ENCODE results near the gene ZMYM5. TPM values are rescaled to one million over a fixed set of nuclear protein-coding genes. Genes with fewer than 3 reads are reported as not detected.
"Not testable (repeated sequence)": the region's sequence is repeated elsewhere in the genome, so short reads cannot be mapped to it uniquely, and the experiment has no call there.

ZMYM5 gene
- total RNA-seq, 1 donor from 2014 or later, result 22.5 TPM

DNA sequence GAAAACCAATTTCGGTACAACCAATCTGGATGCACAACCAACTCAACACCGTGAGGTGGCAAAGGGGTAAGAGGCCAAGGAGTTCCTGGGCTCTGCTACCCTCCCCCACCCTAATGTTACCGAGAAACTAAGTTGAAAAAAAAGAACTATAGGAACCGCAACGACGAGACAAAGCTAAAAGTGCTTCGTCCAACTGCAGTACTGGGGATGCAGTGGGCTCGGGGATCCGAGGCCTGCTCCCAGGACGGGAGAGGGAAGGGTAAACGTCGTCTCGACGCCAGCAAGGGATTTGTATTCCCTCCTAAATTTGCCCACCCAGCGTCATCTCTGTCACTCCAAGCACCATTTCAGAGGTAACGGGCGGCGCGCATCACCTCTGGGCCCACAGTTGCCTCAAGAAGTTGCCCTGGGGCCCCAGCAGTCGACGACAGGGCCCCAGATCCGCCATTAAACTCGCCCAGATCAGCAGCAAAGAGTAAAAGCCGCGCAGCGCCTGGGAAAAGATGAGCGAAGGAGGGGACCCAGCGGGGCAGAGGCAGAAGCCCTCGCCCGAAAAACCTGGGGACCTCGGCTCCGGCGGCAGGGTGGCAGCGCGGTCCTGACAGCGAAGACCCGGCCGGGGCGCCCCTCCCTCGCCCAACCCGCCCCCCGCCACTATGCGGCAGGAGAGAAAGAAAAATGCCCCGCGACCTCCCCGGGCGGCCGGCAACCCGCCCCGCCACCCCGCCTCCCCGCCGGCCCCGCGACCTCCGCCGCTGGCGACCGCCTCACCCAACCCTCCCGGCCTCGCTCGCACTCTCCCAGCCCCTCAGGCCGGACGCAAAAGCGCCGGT, 752 bp downstream of the ZMYM5 start:
- no peaks in the 10 kb centered on the region for H3K9me3 Mint-ChIP-seq
- peak; percentile 20 to 47 for DNase-seq (ENCODE audit: low spot score in 2 of 2, unreplicated experiment in 2 of 2)
- peak overlapping the region; percentile 99 for H3K27ac Mint-ChIP-seq
- peaks cover 28% of the 10 kb centered on the region for H3K4me1 Mint-ChIP-seq
- TF ChIP-seq CTCF (IDR thresholded peaks at IDR 0.05; ENCODE audit: unreplicated experiment), result no peak
- H3K36me3 Mint-ChIP-seq, result peaks cover 8% of the 10 kb centered on the region
- no peaks in the 10 kb centered on the region for H3K27me3 Mint-ChIP-seq (ENCODE audit: low read depth)
- H3K4me3 Mint-ChIP-seq, result peak overlapping the region; percentile 98

DNA sequence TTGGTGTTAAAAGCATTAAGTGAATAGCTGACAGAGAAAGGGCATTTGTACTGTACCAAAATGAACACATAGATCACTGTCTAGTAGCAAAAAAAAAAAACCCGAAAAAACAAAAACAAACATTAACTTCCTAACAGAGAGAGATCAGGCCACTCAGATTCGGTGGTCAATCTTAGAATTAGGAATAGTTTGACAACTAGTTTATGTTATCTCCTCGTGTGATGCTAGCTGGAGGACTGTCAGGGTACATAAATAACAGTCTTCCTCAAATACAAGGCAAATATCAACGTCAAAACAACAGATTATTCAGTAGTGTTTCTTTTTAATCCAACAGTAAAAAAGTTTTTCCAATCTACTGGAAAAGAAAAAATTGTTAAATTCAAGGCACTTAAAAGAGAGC, 1.7 kb downstream of the ZMYM5 start:
- H3K27me3 Mint-ChIP-seq (ENCODE audit: low read depth), result no peaks in the 10 kb centered on the region
- no peak for DNase-seq (ENCODE audit: low spot score in 2 of 2, unreplicated experiment in 2 of 2)
- no peaks in the 10 kb centered on the region for H3K9me3 Mint-ChIP-seq
- no peak for TF ChIP-seq CTCF (IDR thresholded peaks at IDR 0.05; ENCODE audit: unreplicated experiment)
- H3K36me3 Mint-ChIP-seq, result peaks cover 14% of the 10 kb centered on the region
- peaks cover 28% of the 10 kb centered on the region for H3K4me1 Mint-ChIP-seq
- peak overlapping the region; percentile 99 for H3K27ac Mint-ChIP-seq
- peak overlapping the region; percentile 98 for H3K4me3 Mint-ChIP-seq

GRCh38 chr13:19860884-19861655, 2.4 kb downstream of the ZMYM5 start:
- Mint-ChIP-seq H3K27me3 (ENCODE audit: low read depth) (no peaks in the 10 kb centered on the region), H3K4me1 (peaks cover 28% of the 10 kb centered on the region), H3K36me3 (peaks cover 14% of the 10 kb centered on the region), H3K27ac (peak overlapping the region; percentile 99), H3K9me3 (no peaks in the 10 kb centered on the region), H3K4me3 (peak overlapping the region; percentile 98)
- no peak for DNase-seq (ENCODE audit: low spot score in 2 of 2, unreplicated experiment in 2 of 2)
- no peak for TF ChIP-seq CTCF (IDR thresholded peaks at IDR 0.05; ENCODE audit: unreplicated experiment)

GRCh38 chr13:19857637-19858036, 5.8 kb downstream of the ZMYM5 start:
- not testable (repeated sequence) for DNase-seq (ENCODE audit: low spot score in 2 of 2, unreplicated experiment in 2 of 2); H3K4me3 Mint-ChIP-seq; H3K27ac Mint-ChIP-seq; H3K9me3 Mint-ChIP-seq; H3K27me3 Mint-ChIP-seq (ENCODE audit: low read depth)
- Mint-ChIP-seq H3K4me1 (peaks cover 17% of the 10 kb centered on the region), H3K36me3 (peaks cover 14% of the 10 kb centered on the region)

- Mint-ChIP-seq H3K27ac (no peak overlapping the region), H3K9me3 (no peaks in the 10 kb centered on the region), H3K36me3 (peaks cover 21% of the 10 kb centered on the region), H3K4me1 (no peaks in the 10 kb centered on the region), H3K4me3 (no peak overlapping the region), H3K27me3 (ENCODE audit: low read depth) (no peaks in the 10 kb centered on the region)
- no peak for TF ChIP-seq CTCF (IDR thresholded peaks at IDR 0.05; ENCODE audit: unreplicated experiment)
- DNase-seq (ENCODE audit: low spot score in 2 of 2, unreplicated experiment in 2 of 2), result no peak
Measured at GRCh38 chr13:19852766-19853165, 10.7 kb downstream of the ZMYM5 start.

DNA sequence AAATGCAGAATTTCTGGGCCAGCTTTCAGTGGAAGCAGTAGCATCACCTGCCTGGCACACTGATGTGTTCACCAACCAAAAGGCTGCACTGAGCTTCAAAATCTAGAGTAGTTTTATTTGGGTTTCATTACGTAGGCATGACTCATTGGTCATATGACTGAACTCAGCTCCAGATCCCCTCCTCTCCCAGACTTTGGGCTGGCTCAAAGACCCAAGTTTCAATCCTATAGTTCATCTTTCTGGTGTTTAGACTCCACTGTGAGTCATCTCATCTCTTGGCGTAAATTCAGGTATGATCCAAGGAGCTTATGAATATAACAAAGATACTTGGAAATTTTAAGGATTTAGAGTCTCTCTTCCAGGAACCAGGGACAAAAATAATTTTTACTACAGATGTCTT, 17.7 kb downstream of the ZMYM5 start:
- Mint-ChIP-seq H3K36me3 (peaks cover 13% of the 10 kb centered on the region), H3K9me3 (no peaks in the 10 kb centered on the region), H3K27ac (peak overlapping the region; percentile 45), H3K4me1 (peaks cover 4% of the 10 kb centered on the region), H3K27me3 (ENCODE audit: low read depth) (no peaks in the 10 kb centered on the region), H3K4me3 (no peak overlapping the region)
- DNase-seq (ENCODE audit: low spot score in 2 of 2, unreplicated experiment in 2 of 2), result no peak
- no peak for TF ChIP-seq CTCF (IDR thresholded peaks at IDR 0.05; ENCODE audit: unreplicated experiment)
